Ureter (tissue), 1 donor: ENCODE data around the gene TNFRSF17. TPM values are rescaled to one million over a fixed set of nuclear protein-coding genes. Genes with fewer than 3 reads are reported as not detected.
"Not testable (repeated sequence)": the region's sequence is repeated elsewhere in the genome, so short reads cannot be mapped to it uniquely, and the experiment has no call there.

Experiments
- DNase-seq: peaks from one replicate; pipeline ENCODE4 v3.0.0-alpha.2; 2020; ENCODE audit warnings: low spot score
- total RNA-seq: library from RNA; stranded (reverse); gene quantifications from one replicate; pipeline ENCODE4 v1.2.4, GENCODE V29; 2023
- donor health status: DM: yes; HTN: yes; CAD: no.

Gene TNFRSF17
- total RNA-seq: 2.2 TPM

DNA sequence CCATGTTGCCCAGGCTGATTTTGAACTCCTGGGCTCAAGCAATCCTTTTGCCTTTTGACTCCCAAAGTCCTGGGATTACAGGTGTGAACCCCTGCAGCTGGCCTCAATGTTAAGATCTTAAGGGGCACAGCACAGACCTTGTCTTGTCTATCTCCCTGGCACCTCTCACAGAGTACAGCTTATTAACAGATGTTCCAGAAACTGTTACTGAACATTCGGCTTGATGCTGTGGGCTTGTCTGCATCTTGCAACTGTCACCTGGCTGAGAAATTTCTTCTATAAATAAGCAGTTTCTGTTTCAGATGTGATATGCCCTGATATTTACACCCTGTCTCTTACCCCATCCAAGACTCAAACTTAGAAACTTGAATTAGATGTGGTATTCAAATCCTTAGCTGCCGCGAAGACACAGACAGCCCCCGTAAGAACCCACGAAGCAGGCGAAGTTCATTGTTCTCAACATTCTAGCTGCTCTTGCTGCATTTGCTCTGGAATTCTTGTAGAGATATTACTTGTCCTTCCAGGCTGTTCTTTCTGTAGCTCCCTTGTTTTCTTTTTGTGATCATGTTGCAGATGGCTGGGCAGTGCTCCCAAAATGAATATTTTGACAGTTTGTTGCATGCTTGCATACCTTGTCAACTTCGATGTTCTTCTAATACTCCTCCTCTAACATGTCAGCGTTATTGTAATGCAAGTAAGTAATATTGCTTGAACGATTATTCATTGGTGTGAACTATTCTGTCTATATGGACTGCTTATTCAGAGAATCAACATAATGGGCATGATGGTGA, at the start of gene TNFRSF17:
Gene TNFRSF17, plus strand, starts transcription at position 450 of the 791 bp plus-strand sequence. Its CDS starts 115 bp downstream, at position 565.
- DNase-seq: no peak

DNA sequence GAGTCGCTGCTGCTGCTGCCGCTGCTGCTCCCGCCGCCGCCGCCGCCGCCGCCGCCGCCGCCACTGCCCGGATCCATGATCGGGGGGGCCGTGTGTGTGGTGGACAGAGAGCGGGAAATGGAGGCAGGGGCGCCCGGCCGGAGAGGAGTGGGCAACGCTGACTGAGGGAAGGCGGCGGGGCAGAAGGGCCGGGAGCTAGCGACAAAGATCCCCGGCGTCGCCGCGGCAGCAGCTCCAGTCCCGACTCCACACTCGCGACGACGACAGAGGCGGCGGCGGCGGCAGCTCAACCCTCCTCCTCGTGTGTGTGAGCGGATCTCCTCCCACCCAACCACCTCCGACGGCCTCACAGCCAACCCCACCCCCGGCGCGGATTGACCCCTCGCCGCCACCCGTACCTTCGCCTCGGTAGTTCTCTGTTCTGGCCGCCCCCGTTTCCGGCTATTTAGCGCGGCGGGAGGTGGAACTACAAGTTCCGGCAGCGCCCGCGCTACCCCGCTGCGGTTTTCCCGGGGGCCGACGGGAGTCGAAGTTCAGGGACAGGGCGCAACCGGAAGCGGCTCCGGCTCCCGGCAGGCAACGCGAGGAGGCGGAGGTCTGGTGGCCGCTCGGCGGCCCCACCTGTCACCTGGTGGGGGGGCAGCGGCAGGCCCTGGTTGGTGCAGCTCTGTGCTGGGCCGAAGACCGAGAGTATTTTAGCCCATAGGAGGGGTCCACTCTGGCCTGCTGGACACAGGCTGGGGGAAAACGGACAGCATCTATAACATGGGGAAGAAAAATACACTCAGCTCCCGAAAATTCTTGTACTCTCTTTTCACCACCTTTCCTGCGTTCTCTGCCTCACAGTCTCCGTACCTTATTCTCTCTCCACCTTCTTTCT, 49.1 kb upstream of the TNFRSF17 start, which contains the start of gene GSPT1:
Gene GSPT1, minus strand, starts transcription at position 313 of the 880 bp plus-strand sequence. Its CDS starts 236 bp downstream, at position 77.
- DNase-seq: peak; percentile 99

DNA sequence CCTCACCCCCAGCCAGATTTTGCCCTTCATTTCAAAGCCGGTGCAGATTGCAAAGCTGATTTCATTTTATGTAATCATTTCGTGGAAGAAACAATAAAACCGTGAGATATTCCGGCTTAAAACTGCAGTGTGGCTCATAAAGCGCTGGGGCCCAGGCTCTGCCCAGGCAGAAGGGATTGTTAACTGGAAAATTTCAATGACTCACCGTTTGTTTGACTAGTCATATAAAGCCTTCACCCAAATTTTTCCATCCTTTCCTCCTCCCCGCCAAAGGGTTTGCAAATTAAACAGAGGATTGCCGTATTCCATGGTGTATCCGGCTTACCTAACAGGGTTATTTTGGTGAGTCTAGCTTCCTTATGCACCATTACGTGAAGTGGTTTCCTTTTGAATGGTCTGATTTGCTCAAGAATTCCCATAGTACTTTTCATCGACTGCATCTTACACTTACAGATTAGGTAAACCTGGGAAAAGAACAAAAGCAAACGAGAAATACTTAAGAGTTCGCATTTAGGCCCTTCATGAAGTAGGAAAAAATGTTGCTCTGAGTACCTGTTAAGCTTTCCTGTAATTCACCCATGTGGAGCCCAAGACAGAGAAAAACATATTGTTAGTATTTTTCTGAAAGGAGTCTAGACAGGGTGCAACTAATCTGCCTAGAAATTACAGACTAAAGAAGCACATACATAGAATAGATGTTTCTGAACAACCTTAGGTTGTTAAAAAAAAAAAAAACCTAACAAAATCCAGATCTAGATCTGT, 48.3 kb upstream of the TNFRSF17 start:
- peak; percentile 58 for DNase-seq

DNA sequence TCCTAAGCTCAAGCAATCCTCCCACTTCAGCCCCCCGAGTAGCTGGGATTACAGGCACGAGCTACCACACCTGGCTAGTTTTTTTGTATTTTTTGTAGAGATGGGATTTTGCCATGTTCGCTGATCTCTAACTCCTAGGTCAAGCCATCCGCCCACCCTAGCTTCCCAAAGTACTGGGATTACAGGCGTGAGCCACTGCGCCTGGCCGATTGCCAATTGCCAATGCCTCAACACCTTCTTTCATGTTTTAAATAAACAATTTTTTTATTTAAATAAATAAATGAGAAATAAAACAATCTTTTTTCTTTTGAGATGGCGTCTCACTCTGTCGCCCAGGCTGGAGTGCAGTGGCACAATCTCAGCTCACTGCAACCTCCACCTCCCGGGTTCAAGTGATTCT, 41.0 kb upstream of the TNFRSF17 start:
- not testable (repeated sequence) for DNase-seq

DNA sequence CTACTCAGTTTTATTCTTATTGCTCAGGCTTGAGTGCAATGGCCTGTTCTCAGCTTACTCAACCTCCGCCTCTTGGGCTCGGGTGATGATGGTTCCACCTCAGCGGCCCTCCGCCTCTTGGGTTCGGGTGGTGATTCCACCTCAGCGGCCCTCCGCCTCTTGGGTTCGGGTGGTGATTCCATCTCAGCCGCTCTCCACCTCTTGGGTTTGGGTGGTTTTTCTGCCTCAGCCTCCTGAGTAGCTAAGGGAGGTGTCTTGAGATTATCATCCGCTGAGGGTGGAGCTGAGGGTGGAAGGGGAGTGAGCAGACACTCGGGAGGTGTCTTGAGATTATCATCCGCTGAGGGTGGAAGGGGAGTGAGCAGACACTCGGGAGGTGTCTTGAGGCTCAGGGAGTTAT, 37.7 kb upstream of the TNFRSF17 start:
- not testable (repeated sequence) for DNase-seq

DNA sequence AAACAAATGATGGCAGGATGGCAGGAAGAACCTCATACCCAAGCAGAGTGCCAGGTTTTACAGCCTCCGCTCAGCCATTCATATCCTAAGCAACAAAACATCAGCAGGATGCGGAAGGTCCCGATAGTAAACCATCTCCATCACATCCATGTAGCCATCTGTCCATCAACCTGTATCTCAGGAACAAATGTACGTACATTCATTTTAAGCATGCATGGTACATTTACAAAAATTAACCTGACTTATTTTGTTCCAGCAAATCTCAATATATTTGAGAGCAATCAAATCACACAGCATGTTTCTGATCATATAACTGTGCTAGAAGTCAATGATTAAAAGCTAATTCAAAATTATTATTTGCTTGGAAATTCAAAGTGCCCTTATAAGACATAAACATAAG, 23.1 kb upstream of the TNFRSF17 start, which contains the start of gene NPIPB2:
Gene NPIPB2, minus strand, starts transcription at position 101 of the 400 bp plus-strand sequence. Its CDS starts 0 bp downstream, at position 101.
- not testable (repeated sequence) for DNase-seq

DNA sequence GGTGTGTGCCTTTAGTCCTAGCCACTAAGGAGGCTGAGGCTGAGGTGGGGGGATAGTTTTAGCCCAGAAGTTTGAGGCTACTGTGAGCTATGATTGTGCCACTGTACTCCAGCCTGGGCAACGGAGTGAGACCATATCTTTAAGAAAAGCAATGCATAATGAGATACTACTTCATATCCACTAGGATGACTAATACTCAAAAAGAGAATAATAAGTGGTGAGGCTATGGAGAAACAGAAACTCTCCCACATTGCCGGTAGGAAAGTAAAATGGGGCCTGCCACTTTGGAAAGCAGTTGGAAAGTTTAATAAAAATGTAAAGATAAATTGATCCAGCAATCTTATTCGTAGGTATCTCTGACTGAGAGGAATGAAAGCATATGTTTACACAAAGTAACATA, 18.6 kb upstream of the TNFRSF17 start:
- no peak for DNase-seq

DNA sequence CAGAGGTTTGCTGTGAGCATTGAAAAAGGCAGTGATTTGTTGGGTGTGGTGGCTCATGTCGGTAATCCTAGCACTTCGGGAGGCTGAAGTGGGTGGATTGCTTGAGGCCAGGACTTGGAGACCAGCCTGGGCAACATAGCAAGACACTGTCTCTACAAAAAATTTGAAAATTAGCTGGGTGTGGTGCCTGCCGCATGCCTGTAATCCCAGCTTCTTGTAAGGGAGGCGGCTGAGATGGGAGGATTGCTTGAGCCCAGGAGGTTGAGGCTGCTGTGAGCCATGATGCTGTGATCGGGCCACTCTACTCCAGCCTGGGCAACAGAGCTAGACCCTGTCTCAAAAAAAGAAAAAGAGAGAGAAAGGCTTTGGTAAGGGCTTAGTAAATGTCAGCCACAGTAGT, 16.2 kb upstream of the TNFRSF17 start:
- DNase-seq: no peak

DNA sequence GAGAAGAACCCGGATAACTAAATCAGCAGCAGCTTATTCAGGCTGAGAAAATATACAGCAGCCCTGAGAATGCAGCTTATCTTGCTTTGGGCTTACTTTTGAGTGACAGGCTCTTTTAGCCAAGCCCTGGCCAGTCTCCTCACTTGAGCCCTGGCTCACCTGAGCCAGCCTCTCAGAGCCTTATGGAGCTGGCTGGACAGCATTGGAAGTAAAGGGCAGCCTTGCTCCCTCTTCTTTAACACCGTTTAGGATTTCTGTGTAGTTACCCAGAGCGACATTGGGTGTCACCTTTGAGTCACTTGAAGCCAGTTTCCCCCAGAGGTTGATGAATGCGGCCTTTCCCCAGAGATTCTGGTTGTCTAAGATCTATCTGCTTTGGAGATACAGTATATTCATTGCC, 15.5 kb upstream of the TNFRSF17 start:
- no peak for DNase-seq

DNA sequence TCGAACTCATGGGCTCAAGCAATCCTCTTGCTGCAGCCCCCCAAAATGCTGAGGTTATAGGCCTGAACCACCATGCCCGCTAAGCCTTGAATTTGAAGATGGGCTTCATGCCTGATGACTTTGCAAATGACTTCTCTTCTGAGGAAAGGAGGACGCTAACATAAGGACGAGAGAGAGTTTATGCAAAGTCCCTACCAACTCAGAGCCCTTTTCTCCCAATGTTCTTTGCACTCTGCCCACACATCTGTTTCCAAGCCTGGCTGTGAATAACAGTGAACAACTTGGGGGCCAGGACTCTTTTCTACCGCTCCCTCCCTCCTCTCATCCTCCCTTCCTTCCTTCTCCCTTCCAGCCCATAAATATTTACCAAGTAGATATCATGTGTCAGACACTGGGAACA, 14.6 kb upstream of the TNFRSF17 start:
- DNase-seq: no peak

DNA sequence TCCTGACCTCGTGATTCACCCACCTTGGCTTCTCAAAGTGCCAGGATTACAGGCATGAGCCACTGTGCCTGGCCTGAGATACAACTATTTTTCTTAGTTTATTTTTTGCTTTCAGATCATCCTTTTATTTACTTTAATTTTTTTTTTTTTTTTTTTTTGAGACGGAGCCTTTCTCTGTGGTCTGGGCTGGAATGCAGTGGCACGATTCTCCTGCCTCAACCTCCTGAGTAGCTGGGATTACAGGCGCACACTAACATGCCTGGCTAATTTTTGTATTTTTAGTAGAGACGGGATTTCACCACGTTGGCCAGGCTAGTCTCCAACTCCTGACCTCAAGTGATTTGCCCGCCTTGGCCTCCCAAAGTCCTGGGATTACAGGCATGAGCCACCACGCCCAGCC, 11.4 kb upstream of the TNFRSF17 start:
- not testable (repeated sequence) for DNase-seq

DNA sequence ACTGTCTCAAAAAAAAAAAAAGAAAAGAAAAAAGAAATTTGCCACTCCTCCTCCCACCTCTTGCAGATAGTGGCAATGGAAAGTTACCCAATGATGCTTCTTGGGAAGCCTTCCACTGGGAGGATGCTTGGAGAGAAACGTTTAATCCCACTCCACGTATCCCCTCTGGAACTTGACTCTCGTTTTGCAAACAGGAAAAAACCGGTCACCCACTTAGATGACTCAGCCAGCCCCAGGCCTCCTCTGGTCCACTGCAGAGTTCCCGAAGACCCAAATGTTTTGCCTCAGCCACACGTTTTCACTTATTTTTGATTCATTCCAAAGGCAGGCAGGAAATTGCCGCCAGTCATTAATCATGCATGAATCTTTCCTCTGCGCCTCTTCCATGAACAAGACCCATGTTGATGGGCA, 9.3 kb upstream of the TNFRSF17 start:
- no peak for DNase-seq

DNA sequence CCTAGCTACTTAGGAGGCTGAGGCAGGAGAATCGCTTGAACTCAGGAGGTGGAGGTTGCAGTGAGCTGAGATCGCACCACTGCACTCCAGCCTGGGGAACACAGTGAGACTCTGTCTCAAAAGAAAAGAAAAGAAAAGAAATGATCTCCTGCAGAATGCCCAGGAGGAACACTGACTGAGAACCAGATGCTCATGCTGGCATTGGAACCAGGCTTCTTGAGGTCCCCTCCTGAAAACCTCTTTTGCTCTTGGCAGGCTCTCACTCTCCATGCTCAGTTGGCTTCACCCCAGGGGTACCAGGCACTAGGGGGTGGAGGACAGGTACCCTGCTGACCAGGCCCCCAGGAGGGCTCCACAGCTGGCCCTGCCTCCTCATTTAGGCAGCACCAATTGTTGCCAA, 8.5 kb upstream of the TNFRSF17 start:
- DNase-seq: no peak

DNA sequence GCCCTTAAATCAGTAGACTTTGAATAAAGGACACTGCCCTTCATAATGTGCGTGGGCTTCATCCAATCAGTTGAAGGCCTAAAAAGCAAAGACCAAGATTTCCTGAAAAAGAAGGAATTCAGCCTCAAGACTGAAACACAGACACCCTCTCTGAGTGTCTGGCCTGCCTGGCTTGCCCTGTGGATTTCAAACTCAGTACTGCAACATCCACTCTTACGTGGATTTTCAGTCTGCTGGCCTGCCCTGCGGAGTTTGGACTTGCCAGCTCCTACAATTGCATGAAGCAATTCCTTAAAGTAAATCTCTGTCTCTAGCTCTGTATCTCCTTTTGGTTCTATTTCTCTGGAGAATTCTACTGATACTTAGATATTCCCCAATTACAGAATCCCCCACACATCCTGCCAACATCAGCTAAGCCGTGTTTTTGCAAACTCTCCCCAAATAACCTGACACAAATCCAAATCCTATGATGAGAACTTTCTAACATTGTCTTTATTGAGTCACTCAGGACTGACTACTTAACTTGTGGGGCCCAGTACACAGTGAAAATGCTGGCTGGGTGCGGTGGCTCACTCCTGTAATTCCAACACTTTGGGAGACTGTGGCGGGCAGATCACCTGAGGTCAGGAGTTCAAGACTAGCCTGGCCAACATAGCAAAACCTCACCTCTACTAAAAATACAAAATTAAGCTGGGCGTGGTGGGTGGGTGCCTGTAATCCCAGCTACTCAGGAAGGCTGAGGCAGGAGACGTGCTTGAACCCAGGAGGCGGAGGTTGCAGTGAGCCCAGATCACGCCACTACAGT, 7.2 kb upstream of the TNFRSF17 start:
- DNase-seq: no peak

DNA sequence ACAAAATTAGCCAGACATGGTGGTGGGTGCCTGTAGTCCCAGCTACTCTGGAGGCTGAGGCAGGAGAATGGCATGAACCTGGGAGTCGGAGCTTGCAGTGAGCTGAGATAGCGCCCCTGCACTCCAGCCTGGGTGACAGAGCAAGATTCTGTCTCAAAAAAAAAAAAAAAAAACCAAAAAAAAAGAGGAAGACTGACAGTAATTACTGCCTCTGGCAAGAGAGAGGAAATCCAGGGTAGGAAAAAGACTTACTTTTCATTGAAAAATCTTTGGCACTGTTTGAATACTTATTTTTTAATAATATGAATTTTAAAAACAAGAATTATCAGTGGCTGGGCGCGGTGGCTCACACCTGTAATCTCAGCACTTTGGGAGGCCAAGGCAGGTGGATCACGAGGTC, 2.6 kb upstream of the TNFRSF17 start:
- DNase-seq: not testable (repeated sequence)

DNA sequence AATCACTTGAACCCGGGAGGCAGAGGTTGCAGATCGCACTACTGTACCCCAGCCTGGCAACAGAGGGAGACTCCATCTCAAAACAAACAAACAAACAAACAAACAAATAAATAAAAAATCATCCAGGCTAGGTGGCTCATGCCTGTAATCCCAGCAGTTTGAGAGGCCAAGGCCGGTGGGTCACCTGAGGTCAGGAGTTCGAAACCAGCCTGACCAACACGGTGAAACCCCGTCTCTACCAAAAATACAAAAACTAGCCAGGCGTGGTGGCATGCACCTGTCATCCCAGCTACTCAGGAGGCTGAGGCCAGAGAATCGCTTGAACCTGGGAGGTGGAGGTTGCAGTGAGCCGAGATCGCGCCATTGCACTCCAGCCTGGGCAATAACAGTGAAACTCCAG, 2.0 kb upstream of the TNFRSF17 start:
- DNase-seq: not testable (repeated sequence)

DNA sequence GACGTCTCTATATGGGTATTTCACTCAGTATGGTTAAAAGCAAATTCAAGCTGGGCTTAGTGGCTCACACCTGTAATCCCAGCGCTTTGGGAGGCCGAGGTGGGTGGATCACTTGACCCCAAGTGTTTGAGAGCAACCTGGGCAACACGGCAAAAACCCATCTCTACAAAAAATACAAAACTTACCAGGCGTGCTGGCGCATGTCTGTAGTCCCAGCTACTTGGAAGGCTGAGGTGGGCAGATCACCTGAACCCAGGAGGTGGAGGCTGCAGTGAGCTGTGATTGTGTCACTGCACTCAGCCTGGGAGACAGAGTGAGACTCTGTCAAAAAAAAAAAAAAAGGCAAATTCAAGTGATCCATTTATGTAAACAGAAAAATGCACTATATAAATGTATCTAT, 1.3 kb upstream of the TNFRSF17 start:
- no peak for DNase-seq

DNA sequence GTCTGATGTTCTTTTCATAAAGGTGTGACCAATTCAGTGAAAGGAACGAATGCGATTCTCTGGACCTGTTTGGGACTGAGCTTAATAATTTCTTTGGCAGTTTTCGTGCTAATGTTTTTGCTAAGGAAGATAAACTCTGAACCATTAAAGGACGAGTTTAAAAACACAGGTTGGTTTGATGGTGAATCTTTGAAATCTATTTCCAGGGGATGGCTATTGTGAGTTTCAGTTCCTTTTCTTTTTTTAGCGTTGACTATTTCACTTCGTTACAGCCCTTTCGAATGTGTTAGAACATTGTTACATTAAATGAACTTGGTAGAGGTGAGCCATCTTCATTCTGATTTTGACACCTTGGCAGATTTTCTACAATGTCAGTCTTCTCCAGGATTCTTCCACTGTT, 1.2 kb downstream of the TNFRSF17 start:
- no peak for DNase-seq

DNA sequence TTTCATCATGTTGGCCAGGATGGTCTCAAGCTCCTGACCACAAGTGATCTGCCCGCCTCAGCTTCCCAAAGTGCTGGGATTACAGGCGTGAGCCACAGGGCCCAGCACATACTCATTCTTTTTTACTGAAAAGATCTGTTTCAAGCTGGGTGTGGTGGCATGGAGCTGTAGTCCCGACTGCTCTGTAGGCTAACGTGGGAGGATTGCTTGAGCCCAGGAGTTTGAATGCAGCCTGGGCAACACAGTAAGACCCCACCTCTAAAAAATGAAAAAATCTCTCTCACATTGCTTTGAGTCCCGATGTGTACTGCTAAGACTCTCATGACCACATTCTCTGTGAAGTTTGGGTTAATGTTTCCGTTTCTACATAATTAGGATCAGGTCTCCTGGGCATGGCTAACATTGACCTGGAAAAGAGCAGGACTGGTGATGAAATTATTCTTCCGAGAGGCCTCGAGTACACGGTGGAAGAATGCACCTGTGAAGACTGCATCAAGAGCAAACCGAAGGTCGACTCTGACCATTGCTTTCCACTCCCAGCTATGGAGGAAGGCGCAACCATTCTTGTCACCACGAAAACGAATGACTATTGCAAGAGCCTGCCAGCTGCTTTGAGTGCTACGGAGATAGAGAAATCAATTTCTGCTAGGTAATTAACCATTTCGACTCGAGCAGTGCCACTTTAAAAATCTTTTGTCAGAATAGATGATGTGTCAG, 2.3 kb downstream of the TNFRSF17 start:
- no peak for DNase-seq

DNA sequence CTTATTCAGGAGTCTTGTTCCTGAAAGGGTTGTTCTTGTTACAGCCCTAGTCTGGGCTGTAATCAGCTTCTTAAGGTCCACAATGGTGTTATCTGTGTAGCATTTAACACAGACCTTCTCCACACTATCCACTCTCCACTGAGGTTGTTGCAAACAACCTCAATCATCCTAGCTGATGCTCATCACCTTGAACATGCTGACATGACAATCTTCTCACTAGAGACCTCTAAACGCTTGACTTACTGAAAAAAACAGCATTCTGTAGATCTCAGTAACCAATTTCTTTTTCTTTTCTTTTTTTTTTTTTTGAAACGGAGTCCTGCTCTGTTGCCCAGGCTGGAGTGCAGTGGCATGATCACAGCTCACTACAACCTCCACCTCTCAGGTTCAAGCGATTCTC, 3.6 kb downstream of the TNFRSF17 start:
- DNase-seq: no peak
